ENCODE data around the gene LRCH3.
"Not testable (repeated sequence)": the region's sequence is repeated elsewhere in the genome, so short reads cannot be mapped to it uniquely, and the experiment has no call there.

Gene LRCH3

DNA sequence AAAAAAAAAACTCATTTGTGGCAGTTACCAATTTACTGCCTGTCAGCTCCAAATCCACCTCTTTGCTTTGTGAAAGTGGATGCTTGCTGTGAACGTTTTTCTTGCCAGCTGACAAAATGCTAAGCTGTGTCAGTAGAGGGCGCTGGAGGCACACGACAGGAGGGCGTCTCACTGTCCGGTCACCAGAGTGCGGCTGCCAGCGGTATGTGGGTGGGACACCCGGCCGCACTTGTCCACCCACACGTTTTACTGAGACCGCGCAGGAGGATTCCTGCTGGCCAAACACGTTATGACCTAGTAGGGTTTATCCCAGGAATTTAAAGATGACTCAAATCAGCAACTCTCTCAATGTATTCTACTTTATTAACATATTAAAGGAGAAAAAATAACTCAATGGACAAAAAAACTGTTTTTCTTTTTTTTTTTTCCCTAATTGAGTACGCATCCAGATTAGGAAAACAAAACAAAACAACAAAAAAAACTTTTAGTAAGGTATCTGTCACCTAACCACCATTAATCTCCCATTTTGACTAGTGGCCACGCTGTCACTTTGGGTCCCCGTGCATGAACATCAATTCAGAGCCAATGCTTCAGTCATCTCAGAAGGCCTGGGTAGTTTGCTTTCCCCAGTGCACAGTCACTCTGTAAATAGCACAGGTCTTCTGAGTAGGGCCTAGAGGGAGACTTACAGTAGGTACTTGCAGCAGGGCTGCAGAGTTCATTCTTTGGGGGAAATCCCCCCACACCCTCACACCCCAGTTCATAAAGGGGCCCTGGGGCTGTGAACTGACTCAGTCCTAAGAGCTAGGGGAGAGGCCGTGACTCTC lies 115.2 kb downstream of the LRCH3 start:
- H3K4me3 ChIP-seq (ENCODE audit: low read length): no peak overlapping the region
- TF ChIP-seq, protein P1, sequence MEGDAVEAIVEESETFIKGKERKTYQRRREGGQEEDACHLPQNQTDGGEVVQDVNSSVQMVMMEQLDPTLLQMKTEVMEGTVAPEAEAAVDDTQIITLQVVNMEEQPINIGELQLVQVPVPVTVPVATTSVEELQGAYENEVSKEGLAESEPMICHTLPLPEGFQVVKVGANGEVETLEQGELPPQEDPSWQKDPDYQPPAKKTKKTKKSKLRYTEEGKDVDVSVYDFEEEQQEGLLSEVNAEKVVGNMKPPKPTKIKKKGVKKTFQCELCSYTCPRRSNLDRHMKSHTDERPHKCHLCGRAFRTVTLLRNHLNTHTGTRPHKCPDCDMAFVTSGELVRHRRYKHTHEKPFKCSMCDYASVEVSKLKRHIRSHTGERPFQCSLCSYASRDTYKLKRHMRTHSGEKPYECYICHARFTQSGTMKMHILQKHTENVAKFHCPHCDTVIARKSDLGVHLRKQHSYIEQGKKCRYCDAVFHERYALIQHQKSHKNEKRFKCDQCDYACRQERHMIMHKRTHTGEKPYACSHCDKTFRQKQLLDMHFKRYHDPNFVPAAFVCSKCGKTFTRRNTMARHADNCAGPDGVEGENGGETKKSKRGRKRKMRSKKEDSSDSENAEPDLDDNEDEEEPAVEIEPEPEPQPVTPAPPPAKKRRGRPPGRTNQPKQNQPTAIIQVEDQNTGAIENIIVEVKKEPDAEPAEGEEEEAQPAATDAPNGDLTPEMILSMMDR (conservative IDR thresholded peaks at IDR 0.05; ENCODE audit: low read length): peak; percentile 96
- peak; percentile 96 for DNase-seq (ENCODE audit: low read depth)

DNA sequence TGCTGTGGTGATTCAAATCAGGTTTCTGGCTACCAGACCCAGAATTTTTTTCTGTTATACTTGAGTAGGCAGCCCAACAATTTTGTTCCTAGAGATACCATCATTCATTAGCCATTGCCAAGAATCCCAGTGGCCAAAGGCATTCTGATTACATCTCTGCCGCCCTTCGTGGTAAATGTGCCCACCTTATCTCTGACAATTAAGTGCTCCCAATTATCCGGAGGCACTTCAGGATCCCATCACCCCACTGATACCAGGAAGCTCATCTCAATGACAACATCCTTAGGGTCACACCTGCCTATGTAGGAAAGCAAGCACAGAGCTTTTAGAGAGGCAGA lies 115.8 kb downstream of the LRCH3 start:
- no peak overlapping the region for H3K4me3 ChIP-seq (ENCODE audit: low read length)
- TF ChIP-seq, protein P1 (conservative IDR thresholded peaks at IDR 0.05; ENCODE audit: low read length): no peak
- peak; percentile 8 for DNase-seq (ENCODE audit: low read depth)

DNA sequence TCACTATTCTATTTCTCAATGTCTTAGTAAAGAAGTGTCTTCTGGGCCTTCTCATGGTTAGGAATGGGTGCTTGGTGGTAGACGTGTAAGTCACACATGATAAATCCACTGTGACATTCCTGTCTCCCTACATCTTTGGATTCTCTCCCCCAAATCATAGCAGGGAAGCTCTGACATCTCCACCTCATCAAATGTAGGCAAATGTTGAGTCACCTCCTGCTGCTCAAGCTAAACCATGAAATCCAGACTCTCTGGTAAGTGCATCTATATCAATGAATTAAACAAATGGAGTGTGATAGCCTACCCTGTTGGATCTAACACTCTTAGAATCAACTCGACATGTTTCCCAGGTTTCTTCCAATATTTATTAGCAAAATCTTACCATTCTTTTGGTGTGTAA lies 116.1 kb downstream of the LRCH3 start:
- TF ChIP-seq, protein P1 (conservative IDR thresholded peaks at IDR 0.05; ENCODE audit: low read length): no peak
- peak; percentile 6 for DNase-seq (ENCODE audit: low read depth)

DNA sequence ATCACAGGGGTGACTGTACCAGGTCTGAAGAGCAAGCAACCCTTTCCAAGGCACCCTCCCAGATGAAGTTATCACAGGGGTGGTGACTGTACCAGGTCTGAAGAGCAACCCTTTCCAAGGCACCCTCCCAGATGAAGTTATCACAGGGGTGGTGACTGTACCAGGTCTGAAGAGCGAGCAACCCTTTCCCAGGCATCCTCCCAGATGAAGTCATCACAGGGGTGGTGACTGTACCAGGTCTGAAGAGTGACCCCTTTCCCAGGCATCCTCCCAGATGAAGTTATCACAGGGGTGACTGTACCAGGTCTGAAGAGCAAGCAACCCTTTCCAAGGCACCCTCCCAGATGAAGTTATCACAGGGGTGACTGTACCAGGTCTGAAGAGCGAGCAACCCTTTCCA lies 117.5 kb downstream of the LRCH3 start:
- peak; percentile 17 for DNase-seq (ENCODE audit: low read depth)
- H3K4me3 ChIP-seq (ENCODE audit: low read length): not testable (repeated sequence)

More for the DNA sequence above, 116.1 kb downstream of the LRCH3 start:
- no peak overlapping the region for H3K4me3 ChIP-seq (ENCODE audit: low read length)

DNA sequence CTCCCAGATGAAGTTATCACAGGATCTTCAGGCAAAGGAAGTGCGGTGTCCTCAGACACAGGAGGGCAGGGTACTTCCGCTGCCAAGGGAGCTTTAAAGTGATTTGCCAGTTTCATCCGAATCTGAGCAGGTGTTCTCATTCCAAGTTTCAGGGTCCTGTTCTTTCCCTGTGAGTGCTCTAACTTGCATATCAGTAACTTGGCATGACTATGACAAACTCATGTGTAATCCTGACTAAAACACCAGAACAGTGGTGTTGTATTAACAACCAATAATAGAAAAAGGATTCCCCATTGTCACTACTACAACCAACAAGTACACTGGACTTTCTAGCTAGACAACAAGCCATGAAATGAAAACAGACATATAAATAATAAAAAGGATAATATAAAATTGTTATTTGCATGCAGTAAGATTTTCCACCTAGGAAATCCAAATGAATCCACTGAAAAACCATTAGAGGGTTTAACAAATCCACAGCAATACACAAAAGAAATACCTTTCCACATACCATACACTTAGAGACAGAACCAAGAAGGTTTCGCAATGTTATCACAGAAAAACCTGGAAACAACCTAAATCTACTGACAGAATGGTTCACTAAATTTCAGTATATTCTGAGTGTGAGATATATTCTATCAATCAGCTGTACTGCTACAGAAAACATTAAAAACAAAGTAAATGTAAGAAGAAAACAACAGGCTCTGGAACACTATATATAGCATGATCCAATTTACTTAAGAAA lies 118.1 kb downstream of the LRCH3 start:
- TF ChIP-seq, protein P1 (conservative IDR thresholded peaks at IDR 0.05; ENCODE audit: low read length): no peak
- no peak overlapping the region for H3K4me3 ChIP-seq (ENCODE audit: low read length)
- DNase-seq (ENCODE audit: low read depth): peak; percentile 7

DNA sequence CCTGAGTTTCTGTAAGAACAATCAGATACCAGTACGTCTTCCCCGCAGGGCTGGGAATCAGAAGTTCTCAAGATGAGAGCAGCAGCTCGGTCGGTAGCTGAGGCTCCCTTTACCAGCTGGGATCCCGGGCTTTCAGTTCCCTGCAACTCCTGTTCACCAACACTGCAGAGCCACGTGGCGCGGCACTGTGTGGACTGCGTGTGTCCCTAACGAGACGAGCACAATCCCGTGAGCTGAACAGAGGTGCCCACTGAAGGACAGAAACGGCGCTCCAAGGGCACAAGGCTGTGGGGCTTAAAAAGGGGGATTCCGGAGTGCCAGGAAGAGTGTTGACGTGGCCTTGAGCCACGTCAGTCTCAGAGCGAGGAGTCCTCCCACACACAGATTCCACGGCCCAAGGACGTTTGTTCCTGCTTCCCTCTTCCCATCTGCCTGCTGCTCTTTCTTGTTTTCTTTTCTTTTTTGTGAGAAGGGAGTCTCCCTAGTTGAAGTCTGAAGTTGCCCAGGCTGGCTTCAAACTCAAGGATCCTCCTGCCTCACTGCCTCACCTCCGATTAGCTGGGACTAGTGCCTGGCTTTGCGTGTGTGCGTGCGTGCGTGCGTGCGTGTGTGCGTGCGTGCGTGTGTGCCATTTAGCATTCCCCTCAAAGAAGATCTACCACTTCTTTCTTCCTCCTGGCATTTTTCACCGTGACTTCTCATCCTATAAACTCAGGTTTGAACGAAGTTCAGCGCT lies 121.9 kb downstream of the LRCH3 start:
- H3K4me3 ChIP-seq (ENCODE audit: low read length): no peak overlapping the region
- DNase-seq (ENCODE audit: low read depth): no peak
- TF ChIP-seq, protein P1 (conservative IDR thresholded peaks at IDR 0.05; ENCODE audit: low read length): no peak

DNA sequence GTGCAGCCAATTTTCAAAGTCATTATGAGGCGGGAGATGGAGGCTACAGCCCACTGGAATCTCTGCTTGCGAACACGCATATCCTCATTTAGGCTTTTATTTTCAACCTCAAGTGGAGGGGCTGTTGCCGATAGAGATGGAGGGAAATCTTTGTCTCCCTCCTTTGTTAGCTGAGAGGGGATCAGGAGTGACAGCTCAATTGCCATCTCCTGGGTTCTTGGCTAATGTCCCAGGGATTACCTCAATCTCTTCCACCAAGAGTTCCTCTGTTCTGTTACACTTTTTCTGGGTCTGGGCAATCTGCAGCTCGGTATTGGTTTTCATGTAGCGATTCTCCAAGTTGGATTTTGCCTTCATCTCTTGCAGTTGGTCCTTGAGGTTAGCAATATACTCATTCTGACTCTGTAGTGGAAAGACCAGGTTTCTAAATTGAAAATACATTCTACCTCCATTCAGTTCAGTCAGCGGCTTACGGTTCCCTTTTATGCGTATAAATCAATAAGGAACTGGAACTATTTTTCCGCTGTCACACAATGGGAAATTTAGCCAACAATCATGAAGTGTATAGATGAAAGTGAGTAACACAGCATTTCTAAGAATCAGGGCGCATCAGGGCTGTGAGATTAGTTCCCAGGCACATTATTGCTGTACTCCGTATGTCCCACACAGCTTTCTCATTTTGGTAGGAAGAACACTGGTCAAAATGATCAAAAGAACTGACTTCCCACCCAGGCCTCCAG lies 122.8 kb downstream of the LRCH3 start:
- H3K4me3 ChIP-seq (ENCODE audit: low read length): no peak overlapping the region
- no peak for DNase-seq (ENCODE audit: low read depth)
- TF ChIP-seq, protein P1 (conservative IDR thresholded peaks at IDR 0.05; ENCODE audit: low read length): no peak

DNA sequence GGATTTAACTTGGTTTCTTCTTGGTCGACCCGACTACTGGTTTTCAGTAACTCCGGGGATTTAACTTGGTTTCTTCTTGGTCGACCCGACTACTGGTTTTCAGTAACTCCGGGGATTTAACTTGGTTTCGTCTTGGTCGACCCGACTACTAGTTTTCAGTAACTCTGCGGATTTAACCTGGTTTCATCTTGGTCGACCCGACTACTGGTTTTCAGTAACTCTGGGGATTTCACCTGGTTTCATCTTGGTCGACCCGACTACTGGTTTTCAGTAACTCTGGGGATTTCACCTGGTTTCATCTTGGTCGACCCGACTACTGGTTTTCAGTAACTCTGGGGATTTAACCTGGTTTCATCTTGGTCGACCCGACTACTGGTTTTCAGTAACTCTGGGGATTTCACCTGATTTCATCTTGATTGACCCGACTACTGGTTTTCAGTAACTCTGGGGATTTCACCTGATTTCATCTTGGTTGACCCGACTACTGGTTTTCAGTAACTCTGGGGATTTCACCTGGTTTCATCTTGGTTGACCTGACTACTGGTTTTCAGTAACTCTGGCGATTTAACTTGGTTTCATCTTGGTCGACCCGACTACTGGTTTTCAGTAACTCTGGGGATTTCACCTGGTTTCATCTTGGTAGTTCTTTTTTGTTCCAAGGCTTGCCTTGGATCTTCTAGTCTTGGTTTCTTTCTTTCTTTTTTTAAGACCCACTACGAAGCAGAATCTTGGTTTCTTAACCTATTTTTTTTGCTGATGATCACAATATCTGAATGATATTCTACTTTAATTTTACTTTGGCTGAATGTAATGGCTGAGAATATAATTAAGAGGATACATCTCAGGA lies 130.6 kb downstream of the LRCH3 start:
- not testable (repeated sequence) for DNase-seq (ENCODE audit: low read depth); H3K4me3 ChIP-seq (ENCODE audit: low read length)

All from AG10803 (cell line).